Ovary (tissue), 3 donors: ENCODE measurements around the gene CDKL2.

Source experiments
- CTCF ChIP-seq, 3 donors: fragments of 450-650 bp in 2 of 3; fragments of 200-600 bp in 1 of 3; IDR thresholded peaks; one replicate each; pipeline versions ENCODE4 v1.5.1 to v1.8.0; 2016 to 2022; ENCODE audit warnings: antibody characterized with exemption in 3 of 3, mild to moderate bottlenecking in 1 of 3
- POLR2A ChIP-seq: fragments of 450-650 bp; IDR thresholded peaks from one replicate; pipeline ENCODE4 v1.6.1; 2017; ENCODE audit warnings: antibody characterized with exemption, mild to moderate bottlenecking, moderate library complexity
- donor health status: DM: no; HTN: no; CAD: no.

GRCh38 chr4:75549019-75549418, 81.3 kb downstream of the CDKL2 start:
- no peak for TF ChIP-seq CTCF (IDR thresholded peaks at IDR 0.05)
- TF ChIP-seq POLR2A, result no peak
